ENCODE measurements around the gene KRTAP2-2.

GRCh38 chr17:41015454-41015853 is 39.6 kb downstream of the KRTAP2-2 start:
- TF ChIP-seq POLR2A (IDR thresholded peaks at IDR 0.05; ENCODE audit: low read length) (no peak), GATA1 (IDR thresholded peaks at IDR 0.05; ENCODE audit: low read depth, low read length) (no peak)
